HepG2 (cell line): ENCODE data around the gene SSR2. TPM values are rescaled to one million over a fixed set of nuclear protein-coding genes. Genes with fewer than 3 reads are reported as not detected.

Experiments used
- ELF1 ChIP-seq: sonication (generic); formaldehyde crosslinking; IDR thresholded peaks from 2 replicates; pipeline ENCODE4 v1.4.0; 2020; ENCODE audit warnings: missing genetic modification reagents
- KAT2B ChIP-seq: fragments of 150-350 bp; IDR thresholded peaks from 2 replicates; pipeline ENCODE4 v1.6.1; 2014; ENCODE audit warnings: low read depth, low read length, borderline replicate concordance
- NFIB ChIP-seq: sonication (generic); formaldehyde crosslinking; IDR thresholded peaks from 2 replicates; pipeline ENCODE4 v1.9.0; 2021; ENCODE audit warnings: missing genetic modification reagents, mild to moderate bottlenecking, borderline replicate concordance
- NONO ChIP-seq, 2 experiments: fragments of 450-650 bp in 1 of 2; sonication (generic) in 1 of 2; formaldehyde crosslinking in 1 of 2; IDR thresholded peaks in 1 of 2; conservative IDR thresholded peaks in 1 of 2; 2 replicates each; pipeline versions ENCODE4 v1.6.1 to v1.8.0; 2017 to 2022; ENCODE audit warnings: mild to moderate bottlenecking in 1 of 2, missing genetic modification reagents in 1 of 2, moderate library complexity in 1 of 2
- RFX3 ChIP-seq: IDR thresholded peaks from 2 replicates; pipeline ENCODE4 v1.6.1; 2016; ENCODE audit warnings: missing biosample characterization, missing genetic modification reagents
- ZNF317 ChIP-seq: sonication (generic); formaldehyde crosslinking; IDR thresholded peaks from 2 replicates; pipeline ENCODE4 v1.5.0; 2020; ENCODE audit warnings: mild to moderate bottlenecking, missing genetic modification reagents
- ZNF331 ChIP-seq: sonication (generic); formaldehyde crosslinking; IDR thresholded peaks from 2 replicates; pipeline ENCODE4 v1.4.0; 2020; ENCODE audit warnings: missing genetic modification reagents
- ZNF354B ChIP-seq: sonication (generic); formaldehyde crosslinking; IDR thresholded peaks from 2 replicates; pipeline ENCODE4 v1.8.0; 2022; ENCODE audit warnings: mild to moderate bottlenecking, missing genetic modification reagents
- ZNF367 ChIP-seq: sonication (generic); formaldehyde crosslinking; IDR thresholded peaks from 2 replicates; pipeline ENCODE4 v1.4.0; 2020; ENCODE audit warnings: missing genetic modification reagents, borderline replicate concordance
- ZNF652 ChIP-seq: IDR thresholded peaks from 2 replicates; pipeline ENCODE4 v1.6.1; 2016; ENCODE audit warnings: low read depth, borderline replicate concordance
- ZNF724P ChIP-seq: sonication (generic); formaldehyde crosslinking; IDR thresholded peaks from 2 replicates; pipeline ENCODE4 v1.8.0; 2022; ENCODE audit warnings: missing genetic modification reagents, borderline replicate concordance
- ZNF790 ChIP-seq: sonication (generic); formaldehyde crosslinking; IDR thresholded peaks from 2 replicates; pipeline ENCODE4 v1.8.0; 2022; ENCODE audit warnings: missing genetic modification reagents, mild to moderate bottlenecking, borderline replicate concordance
- ZNF839 ChIP-seq: sonication (generic); formaldehyde crosslinking; IDR thresholded peaks from 2 replicates; pipeline ENCODE4 v1.4.0; 2020; ENCODE audit warnings: missing genetic modification reagents, mild to moderate bottlenecking, borderline replicate concordance
- polyA plus RNA-seq, 8 experiments: library from polyadenylated mRNA; depleted of rRNA in 3 of 8; stranded (reverse) in 7 of 8; unstranded in 1 of 8; fragments of >200 nt; fragmentation: Illumina TruSeq in 4 of 8; extraction: Trizol in 4 of 8; gene quantifications; 2 replicates each; pipeline versions ENCODE4 v1.2.1 to v1.2.3, GENCODE V29; 2011 to 2016; ENCODE audit warnings: low read depth in 4 of 8, missing spikeins in 1 of 8, mixed read lengths in 1 of 8; ENCODE audit not compliant: insufficient read depth in 1 of 8
- total RNA-seq, 5 experiments: library from RNA; depleted of rRNA; stranded (reverse); fragments of >200 nt; fragmentation: Illumina TruSeq; extraction: Trizol; gene quantifications; 2 replicates each; pipeline ENCODE4 v1.2.3, GENCODE V29; 2016; ENCODE audit warnings: low read depth in 1 of 5
- TF ChIP-seq, protein P1 (sequence below), 2 experiments: fragments of 450-650 bp in 1 of 2; sonication (generic) in 1 of 2; formaldehyde crosslinking in 1 of 2; IDR thresholded peaks; 2 replicates each; pipeline versions ENCODE4 v1.6.1 to v1.8.0; 2016 to 2022; ENCODE audit warnings: antibody characterized with exemption in 1 of 2, mild to moderate bottlenecking in 1 of 2, missing genetic modification reagents in 1 of 2
- TF ChIP-seq, protein P2 (sequence below): sonication (generic); formaldehyde crosslinking; IDR thresholded peaks from 2 replicates; pipeline ENCODE4 v1.9.0; 2021; ENCODE audit warnings: missing genetic modification reagents, mild to moderate bottlenecking, borderline replicate concordance
- TF ChIP-seq, protein P3 (sequence below): sonication (generic); formaldehyde crosslinking; IDR thresholded peaks from 2 replicates; pipeline ENCODE4 v1.8.1; 2023; ENCODE audit warnings: mild to moderate bottlenecking, inconsistent platforms, moderate library complexity, missing genetic modification reagents, borderline replicate concordance
- TF ChIP-seq, protein P4 (sequence below): sonication (generic); formaldehyde crosslinking; IDR thresholded peaks from 2 replicates; pipeline ENCODE4 v1.4.0; 2020; ENCODE audit warnings: mild to moderate bottlenecking, missing genetic modification reagents

SSR2 gene
- total and polyA plus RNA-seq, 2 of the 13 experiments (the other 11 are each of a cell fraction or from before 2014, with no cell fraction given) = 284 to 461 TPM

DNA sequence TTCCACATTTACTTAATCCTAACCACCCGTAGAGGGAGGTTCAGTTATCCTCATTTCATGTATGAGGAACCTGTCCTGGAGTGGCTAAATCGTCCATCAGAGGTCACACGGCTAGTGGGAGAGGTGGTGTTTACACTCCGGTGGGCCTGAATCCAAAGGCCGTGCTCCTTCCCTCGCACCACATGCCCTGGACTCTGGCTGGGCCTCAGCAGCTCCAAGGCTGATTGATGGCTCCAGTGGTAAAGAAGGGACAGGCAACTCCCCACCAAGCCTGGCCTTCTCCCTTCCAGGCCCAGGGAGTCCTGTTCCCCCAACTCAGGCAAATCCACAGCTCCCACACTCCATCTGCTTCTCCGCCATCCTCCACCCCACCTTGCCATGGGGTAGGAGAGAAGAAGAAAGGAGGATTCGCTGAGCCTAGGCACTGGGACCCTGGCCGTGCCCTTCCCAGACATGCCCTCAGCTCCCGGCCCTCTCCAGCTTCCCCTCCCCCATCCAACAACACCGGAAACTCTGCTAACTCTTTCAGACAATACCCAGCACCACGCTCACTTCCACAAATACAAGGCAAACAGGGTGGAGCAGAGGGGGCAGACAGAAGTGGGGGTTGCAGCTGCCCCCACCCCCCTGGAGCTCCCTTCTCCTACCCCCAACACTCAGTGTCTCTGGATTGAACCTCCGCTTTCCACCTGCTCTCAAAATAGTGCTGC, 53.3 kb downstream of the SSR2 start (continued):
- TF ChIP-seq, protein P1, sequence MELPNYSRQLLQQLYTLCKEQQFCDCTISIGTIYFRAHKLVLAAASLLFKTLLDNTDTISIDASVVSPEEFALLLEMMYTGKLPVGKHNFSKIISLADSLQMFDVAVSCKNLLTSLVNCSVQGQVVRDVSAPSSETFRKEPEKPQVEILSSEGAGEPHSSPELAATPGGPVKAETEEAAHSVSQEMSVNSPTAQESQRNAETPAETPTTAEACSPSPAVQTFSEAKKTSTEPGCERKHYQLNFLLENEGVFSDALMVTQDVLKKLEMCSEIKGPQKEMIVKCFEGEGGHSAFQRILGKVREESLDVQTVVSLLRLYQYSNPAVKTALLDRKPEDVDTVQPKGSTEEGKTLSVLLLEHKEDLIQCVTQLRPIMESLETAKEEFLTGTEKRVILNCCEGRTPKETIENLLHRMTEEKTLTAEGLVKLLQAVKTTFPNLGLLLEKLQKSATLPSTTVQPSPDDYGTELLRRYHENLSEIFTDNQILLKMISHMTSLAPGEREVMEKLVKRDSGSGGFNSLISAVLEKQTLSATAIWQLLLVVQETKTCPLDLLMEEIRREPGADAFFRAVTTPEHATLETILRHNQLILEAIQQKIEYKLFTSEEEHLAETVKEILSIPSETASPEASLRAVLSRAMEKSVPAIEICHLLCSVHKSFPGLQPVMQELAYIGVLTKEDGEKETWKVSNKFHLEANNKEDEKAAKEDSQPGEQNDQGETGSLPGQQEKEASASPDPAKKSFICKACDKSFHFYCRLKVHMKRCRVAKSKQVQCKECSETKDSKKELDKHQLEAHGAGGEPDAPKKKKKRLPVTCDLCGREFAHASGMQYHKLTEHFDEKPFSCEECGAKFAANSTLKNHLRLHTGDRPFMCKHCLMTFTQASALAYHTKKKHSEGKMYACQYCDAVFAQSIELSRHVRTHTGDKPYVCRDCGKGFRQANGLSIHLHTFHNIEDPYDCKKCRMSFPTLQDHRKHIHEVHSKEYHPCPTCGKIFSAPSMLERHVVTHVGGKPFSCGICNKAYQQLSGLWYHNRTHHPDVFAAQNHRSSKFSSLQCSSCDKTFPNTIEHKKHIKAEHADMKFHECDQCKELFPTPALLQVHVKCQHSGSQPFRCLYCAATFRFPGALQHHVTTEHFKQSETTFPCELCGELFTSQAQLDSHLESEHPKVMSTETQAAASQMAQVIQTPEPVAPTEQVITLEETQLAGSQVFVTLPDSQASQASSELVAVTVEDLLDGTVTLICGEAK (IDR thresholded peaks at IDR 0.05) = no peak
- TF ChIP-seq, protein P1 (CRISPR knock-in tag; IDR thresholded peaks at IDR 0.05) = peak; percentile 75; the same call in 1 of the 2 replicates
- TF ChIP-seq KAT2B (no peak), ZNF652 (CRISPR knock-in tag) (no peak; the same call in 1 of the 2 replicates), ZNF724P (CRISPR knock-in tag) (peak; percentile 88; the same call in 1 of the 2 replicates), ZNF367 (CRISPR knock-in tag) (no peak), ZNF354B (CRISPR knock-in tag) (no peak), RFX3 (no peak), NONO (IDR thresholded peaks at IDR 0.05) (no peak), NONO (CRISPR knock-in tag; conservative IDR thresholded peaks at IDR 0.05) (no peak), NFIB (CRISPR knock-in tag) (no peak), ZNF331 (CRISPR knock-in tag) (peak; percentile 67), ZNF790 (CRISPR knock-in tag) (no peak), ELF1 (0 out of 2 replicates have a peak, but pooled peaks have one; percentile 21), ZNF839 (CRISPR knock-in tag) (no peak), ZNF317 (CRISPR knock-in tag) (no peak)
- TF ChIP-seq, protein P2, sequence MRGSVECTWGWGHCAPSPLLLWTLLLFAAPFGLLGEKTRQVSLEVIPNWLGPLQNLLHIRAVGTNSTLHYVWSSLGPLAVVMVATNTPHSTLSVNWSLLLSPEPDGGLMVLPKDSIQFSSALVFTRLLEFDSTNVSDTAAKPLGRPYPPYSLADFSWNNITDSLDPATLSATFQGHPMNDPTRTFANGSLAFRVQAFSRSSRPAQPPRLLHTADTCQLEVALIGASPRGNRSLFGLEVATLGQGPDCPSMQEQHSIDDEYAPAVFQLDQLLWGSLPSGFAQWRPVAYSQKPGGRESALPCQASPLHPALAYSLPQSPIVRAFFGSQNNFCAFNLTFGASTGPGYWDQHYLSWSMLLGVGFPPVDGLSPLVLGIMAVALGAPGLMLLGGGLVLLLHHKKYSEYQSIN (CRISPR knock-in tag) = no peak
- TF ChIP-seq, protein P3, sequence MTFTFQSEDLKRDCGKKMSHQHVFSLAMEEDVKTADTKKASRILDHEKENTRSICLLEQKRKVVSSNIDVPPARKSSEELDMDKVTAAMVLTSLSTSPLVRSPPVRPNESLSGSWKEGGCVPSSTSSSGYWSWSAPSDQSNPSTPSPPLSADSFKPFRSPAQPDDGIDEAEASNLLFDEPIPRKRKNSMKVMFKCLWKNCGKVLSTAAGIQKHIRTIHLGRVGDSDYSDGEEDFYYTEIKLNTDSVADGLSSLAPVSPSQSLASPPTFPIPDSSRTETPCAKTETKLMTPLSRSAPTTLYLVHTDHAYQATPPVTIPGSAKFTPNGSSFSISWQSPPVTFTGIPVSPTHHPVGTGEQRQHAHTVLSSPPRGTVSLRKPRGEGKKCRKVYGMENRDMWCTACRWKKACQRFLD (CRISPR knock-in tag) = no peak
- TF ChIP-seq, protein P4, sequence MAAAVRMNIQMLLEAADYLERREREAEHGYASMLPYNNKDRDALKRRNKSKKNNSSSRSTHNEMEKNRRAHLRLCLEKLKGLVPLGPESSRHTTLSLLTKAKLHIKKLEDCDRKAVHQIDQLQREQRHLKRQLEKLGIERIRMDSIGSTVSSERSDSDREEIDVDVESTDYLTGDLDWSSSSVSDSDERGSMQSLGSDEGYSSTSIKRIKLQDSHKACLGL (CRISPR knock-in tag) = no peak
